ENCODE measurements around the gene PASD1. TPM values are rescaled to one million over a fixed set of nuclear protein-coding genes. Genes with fewer than 3 reads are reported as not detected.

PASD1 gene
- total and polyA plus RNA-seq, 10 of the 15 experiments (the other 5 are each of a cell fraction or from before 2014, with no cell fraction given): under 0.01 to 0.01 TPM; not detected in 8

GRCh38 chrX:151624677-151625076 is 61.2 kb downstream of the PASD1 start (continued):
- TF ChIP-seq E2F8 (IDR thresholded peaks at IDR 0.05; ENCODE audit: low read depth, partially characterized antibody) (no peak), POLR2AphosphoS2 (IDR thresholded peaks at IDR 0.05; ENCODE audit: low read depth, low read length) (no peak), NFXL1 (IDR thresholded peaks at IDR 0.05; ENCODE audit: borderline replicate concordance) (no peak), ATF2 (IDR thresholded peaks at IDR 0.05; ENCODE audit: low read length) (no peak), CEBPZ (IDR thresholded peaks at IDR 0.05; ENCODE audit: low read depth, low read length) (no peak), E2F4 (IDR thresholded peaks at IDR 0.05; ENCODE audit: low read depth, low read length) (no peak), CREB1 (IDR thresholded peaks at IDR 0.05; ENCODE audit: low read depth) (no peak)
